Motor neuron (in vitro differentiated cells): ENCODE data around the gene CELSR3. TPM values are rescaled to one million over a fixed set of nuclear protein-coding genes. Genes with fewer than 3 reads are reported as not detected.

Experiments
- total RNA-seq, 8 experiments: library from RNA; unstranded; fragments of 300-600 nt; gene quantifications; 2 replicates each; pipeline versions ENCODE4 v1.2.3 to v1.2.4, GENCODE V29; 2022

Gene CELSR3
- total RNA-seq, 8 experiments from 2014 or later, result 0.97 to 53.4 (median 23.0) TPM

Other genes with a start within 250 kb of the CELSR3 start
- gene PLXNB1, start 232.8 kb downstream of the CELSR3 start, total RNA-seq, result 10 to 100 TPM; 20.1 to 54.4 (median 34.7) TPM
- 10 to 100 TPM; 14.9 to 90.4 (median 20.4) TPM for gene CCDC51, start 222.8 kb downstream of the CELSR3 start, total RNA-seq
- gene TMA7, start 222.6 kb downstream of the CELSR3 start, total RNA-seq, result 100 to 1,000 TPM; 375 to 754 (median 499) TPM
- 10 to 100 TPM in 2 of 8 experiments, 1 to 10 TPM in 6; 3.9 to 11.7 (median 5.7) TPM for gene ATRIP, start 216.1 kb downstream of the CELSR3 start, total RNA-seq
- gene SHISA5, start 158.7 kb downstream of the CELSR3 start, total RNA-seq, result 100 to 1,000 TPM in 2 of 8 experiments, 10 to 100 TPM in 6; 70.4 to 252 (median 93.4) TPM
- gene PFKFB4, start 106.1 kb downstream of the CELSR3 start, total RNA-seq, result 10 to 100 TPM in 5 of 8 experiments, 1 to 10 TPM in 3; 3.1 to 36.0 (median 10.4) TPM
- gene UCN2, start 99.1 kb downstream of the CELSR3 start, total RNA-seq, result under 1 TPM; 0.11 to 0.66 (median 0.41) TPM
- gene COL7A1, start 67.6 kb downstream of the CELSR3 start, total RNA-seq, result 10 to 100 TPM in 5 of 8 experiments, 1 to 10 TPM in 3; 7.0 to 27.9 (median 13.0) TPM
- gene UQCRC1, start 53.2 kb downstream of the CELSR3 start, total RNA-seq, result 100 to 1,000 TPM; 184 to 306 (median 226) TPM
- not detected for gene TMEM89, start 41.1 kb downstream of the CELSR3 start, total RNA-seq
- gene SLC26A6, start 27.4 kb downstream of the CELSR3 start, total RNA-seq, result 10 to 100 TPM in 4 of 8 experiments, 1 to 10 TPM in 4; 7.1 to 27.0 (median 10.1) TPM
- 10 to 100 TPM in 7 of 8 experiments, 1 to 10 TPM in 1; 9.8 to 22.4 (median 13.6) TPM for gene NCKIPSD, start 23.0 kb upstream of the CELSR3 start, total RNA-seq
- 100 to 1,000 TPM in 7 of 8 experiments, 10 to 100 TPM in 1; 81.9 to 215 (median 154) TPM for gene IP6K2, start 54.3 kb upstream of the CELSR3 start, total RNA-seq
- 10 to 100 TPM; 20.2 to 51.9 (median 41.5) TPM for gene PRKAR2A, start 185.0 kb upstream of the CELSR3 start, total RNA-seq
- 10 to 100 TPM in 7 of 8 experiments, 1 to 10 TPM in 1; 7.8 to 22.6 (median 17.9) TPM for gene SLC25A20, start 236.0 kb upstream of the CELSR3 start, total RNA-seq